NCI-H345 (cell line): ENCODE results near the gene WNT10A.
A peak's percentile ranks its signal among the peaks of the same experiment; 100 is the strongest.

Experiments used
- DNase-seq: peaks from one replicate; lab custom pipeline; 2025; lab: John Stamatoyannopoulos, UW

Gene WNT10A

DNA sequence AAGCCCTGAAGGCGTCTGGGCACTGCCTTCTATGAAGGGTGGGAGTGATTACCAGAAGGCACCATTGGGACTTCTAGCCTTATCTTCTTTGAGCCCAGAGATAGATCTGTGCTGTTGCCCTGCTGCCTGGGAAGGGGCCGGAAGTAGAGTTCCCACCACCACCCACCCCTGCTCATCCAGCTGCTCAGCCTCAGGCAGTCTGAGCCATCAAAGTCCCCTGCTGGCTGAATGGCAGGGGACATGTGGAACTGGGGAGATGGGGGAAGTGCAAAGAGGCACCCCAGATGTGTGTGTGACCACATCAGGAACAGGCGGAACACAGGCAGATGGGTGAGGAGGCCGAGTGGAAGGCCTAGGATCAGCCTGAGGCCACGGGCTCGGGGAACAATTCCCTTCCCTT lies 3.3 kb upstream of the WNT10A start:
- no peak for DNase-seq

DNA sequence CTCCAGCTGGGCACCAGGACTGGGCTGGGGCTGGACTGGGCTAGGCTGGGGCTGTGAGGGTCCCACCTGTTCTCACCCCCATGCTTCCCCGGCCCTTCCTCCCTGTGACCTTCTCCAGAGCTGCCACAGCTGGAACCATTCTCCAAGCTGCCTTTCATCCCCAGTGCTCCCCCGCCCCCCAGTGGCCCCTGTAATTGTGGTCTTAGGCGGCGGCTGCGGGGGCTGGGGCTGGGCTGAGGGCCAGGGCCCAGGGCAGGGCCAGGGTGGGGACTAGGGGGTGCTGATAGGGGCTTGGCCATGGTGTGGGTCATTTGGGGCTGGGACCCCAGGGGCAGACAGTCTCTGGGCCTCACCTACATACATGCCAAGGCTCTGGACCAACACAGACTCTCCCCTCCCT lies 2.8 kb upstream of the WNT10A start:
- DNase-seq = no peak

DNA sequence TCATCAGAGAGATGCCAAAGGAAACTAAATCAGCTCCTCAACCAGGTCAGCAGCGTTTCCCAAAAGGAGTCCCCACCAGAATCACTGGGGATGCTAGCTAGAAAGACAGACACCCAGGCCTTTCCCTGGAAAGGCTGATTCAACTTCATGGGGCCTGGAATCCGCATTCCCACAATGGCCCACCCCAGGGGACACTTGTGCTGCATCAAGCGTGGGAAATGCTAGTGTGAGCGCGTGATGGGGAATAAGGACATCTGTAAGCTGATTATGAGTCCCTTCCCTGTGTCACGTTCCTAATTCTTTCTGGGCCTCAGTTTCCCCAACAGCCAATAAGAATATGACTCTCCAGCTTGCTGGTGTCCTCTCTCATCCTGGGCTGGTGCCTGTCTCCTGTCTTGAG lies 2.2 kb upstream of the WNT10A start:
- no peak for DNase-seq

DNA sequence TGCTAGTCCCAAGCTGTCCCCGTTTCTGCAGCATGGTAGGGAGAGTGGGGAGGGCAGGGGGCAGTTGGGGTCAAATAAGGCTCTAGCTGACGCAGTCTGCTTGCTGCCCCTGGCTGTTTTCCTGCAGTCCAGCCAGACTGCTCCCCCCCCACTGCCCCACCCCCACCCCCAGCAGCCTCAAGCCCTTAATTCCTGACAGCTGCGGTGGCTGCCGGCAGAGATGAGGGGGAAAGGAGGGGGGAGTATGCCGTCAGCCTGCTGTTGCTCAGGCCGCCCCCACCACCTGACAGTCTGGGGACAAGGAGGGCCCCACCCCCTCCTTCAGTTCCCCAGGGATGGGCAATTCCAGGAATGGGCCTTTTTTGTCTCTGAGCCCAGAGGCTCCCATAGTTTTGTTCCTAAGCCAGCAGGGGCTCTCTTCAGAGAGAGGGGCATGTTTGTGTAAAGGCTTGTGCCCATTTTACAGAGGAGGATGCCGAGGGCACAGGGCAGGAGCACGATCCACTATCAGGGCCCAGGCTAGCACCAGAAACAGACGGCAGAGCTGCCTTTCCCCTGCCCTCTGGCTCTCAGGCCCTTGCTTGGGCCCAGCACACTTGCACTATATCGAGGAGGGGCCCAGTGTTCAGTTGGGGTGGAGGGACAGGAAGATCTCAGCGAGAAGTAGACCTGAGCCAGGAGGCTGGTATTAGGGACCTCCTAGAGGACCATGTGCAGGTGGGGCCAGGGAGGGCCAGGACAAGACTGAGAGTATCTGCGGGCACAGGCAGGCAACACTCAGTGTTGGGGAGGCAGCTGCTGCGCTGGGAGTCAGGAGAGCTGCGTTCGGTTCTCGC lies 1.5 kb upstream of the WNT10A start:
- DNase-seq = no peak

DNA sequence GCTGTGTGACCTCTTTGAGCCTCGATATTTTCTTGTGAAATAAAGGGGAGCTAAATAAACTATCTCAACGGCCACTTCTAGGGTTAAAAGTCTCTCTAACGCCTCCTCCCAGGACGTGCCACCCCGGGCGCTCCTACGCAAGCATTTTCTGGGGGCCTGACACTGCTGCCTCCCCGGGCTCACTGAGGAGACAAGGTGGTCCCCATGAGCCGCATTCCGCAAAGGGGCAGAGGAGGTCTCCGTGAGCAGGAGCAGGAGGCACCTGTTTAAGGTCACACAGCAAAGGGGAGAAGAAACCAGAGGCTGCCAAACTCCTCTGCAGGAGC lies 913 bp upstream of the WNT10A start:
- no peak for DNase-seq

DNA sequence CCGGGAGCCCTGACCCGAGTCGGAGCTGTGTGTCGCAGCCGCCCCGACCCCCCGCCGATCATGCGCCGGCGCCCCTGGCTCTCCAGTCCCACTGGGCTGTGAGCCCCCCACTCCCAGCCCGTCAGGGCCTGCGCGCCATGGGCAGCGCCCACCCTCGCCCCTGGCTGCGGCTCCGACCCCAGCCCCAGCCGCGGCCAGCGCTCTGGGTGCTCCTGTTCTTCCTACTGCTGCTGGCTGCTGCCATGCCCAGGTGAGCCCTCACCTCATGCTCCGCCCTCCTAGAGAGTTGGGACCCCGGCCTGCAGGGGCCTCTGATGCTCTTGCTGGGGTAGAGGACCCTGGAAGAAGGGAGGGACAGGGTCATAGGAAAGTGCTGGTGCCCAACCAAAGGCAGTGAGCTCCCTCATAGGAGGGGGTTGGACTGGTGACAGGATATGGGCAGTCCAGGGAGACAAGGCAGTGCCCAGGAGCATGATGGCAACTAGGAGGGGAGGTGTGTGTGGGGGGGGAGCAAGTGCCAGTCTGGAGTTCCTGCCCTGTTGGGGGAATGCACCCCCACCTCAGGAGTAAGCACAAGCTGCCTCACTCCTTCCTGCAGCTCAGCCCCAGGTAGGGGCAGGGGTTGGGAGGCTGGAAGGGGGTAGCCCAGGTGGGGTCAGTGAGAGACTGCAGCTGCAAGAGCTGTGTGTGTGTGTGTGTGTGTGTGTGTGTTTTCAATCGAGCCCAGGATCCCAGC lies 375 bp downstream of the WNT10A start:
- DNase-seq = no peak

DNA sequence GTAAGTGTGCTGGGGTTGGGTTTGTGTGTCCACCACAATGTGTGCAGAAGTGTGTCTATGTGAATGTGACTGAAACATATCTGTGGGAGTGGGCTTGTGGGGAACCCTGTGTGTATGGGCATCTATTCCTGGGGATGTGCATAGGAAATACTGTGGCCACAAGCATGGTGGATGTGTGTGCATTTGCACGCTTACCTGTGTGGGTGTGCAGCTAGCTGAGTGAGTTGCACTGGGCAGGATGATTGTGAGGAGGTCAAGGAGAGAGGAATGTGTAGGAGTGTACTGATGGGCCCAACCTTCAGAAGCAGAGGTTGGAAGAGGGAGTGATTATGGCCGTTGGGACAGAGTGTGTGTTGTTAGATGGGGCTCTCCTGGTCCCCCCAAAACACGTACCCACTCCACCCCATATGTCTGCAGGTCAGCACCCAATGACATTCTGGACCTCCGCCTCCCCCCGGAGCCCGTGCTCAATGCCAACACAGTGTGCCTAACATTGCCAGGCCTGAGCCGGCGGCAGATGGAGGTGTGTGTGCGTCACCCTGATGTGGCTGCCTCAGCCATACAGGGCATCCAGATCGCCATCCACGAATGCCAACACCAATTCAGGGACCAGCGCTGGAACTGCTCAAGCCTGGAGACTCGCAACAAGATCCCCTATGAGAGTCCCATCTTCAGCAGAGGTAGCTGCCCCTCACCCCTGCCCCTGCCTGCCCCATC lies 1.2 kb downstream of the WNT10A start:
- DNase-seq = no peak

DNA sequence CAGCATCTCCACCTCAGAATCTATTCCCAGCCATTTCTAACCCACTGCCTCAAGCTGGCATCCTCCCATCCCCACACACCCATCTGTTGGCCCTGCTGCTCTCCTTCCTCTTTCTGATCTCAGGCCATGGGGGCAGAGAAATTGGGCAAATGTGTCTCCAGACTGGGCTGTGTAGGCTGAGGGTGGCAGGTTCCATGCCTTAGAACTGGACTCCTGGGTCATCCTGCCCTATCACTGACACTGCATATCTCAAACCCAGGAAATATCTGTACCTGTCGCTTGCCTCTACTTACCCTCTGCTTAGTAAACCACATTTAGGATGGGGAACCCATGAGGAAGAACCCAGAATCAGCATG lies 1.8 kb downstream of the WNT10A start:
- DNase-seq = no peak

DNA sequence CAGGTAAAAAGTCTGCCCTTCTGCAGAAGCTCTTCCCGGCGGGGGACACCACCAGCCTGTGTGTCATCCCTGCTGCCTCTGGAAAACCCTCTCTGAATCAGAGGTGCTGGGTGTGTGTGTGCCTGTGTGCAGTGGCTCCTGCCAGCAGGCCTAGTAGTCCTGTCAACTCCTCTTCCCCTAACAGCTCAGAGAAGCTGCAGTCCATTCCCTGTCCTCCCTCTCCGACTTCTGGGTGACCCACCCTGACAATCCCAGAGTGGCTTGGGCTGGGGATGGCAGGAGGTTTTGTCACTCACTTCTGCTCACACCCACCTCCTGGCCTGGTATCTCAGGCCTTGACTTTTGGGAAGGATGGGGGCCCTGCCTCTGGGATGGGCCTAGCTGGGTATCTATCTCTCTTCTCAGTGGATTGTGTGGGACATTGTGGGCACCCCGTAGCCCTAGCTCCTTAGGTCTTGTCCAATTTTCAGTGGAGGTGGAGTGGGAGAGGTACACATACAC lies 2.3 kb downstream of the WNT10A start:
- no peak for DNase-seq

DNA sequence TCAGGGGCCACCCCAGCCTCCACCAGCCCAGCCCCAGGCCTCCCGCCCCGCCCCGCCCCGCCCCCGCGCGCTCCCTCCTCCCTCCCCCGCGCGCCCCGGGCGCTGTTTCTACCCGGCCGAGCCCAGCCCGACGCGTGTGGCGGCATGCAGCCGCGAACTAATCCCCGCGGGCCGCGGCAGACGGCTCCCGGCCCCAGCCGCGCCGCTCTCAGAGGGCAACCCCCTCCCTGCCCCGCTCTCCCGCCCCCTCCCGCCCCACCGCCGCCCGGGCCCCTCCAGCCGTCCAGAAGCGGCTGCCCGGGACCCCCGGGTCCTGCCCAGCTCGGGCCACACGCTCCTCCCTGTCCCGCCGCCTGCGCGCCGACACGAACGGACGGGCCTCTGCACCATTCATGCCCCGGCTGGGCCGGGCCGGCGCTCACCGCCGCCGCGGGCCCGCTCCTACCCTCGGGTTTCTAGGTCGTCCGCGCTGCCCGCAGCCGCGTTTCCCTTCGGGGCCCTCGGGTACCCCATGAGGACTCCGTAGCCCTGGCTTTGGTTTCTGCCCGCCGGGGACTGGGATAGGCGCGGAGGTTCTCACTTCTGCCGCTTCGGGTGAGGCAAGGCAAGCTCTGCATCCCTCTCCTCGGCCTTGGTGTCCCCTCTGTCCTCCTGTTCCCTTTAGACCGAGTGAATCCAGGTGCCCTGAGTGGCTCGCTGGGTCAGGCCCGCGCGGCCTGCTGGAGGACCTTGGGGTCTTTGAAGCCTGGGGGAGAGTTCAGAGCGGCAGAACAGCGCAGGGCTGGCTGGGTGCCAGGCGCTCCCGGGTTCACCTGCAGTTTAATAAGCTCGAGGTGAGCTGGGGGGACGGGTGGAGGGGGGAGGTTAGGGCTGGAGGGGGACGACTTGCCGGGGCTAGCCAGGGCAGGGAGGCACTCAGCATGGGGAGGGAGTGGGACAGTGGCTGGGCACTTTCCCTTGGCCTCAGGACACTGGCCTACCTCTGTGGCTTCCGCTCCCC lies 3.1 kb downstream of the WNT10A start:
- no peak for DNase-seq

DNA sequence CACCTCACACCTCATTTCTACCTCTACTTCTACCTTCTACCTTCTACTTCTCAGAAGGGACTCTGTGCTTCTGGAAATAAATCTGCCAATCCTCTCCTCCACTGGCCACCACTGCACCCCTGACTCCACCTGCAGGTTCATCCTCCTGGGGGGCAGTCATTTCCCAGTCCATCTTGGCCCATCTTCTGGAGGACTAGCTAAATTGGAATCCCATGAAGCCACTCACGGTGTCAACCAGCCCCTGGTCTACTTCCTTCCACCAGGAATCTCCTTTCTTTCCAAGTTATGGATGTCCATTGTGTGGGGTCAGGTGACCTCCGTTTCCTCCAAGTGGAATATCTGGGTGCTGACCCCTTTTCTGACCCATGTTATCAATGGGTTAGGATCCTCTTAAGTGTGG lies 3.9 kb downstream of the WNT10A start:
- DNase-seq = no peak

DNA sequence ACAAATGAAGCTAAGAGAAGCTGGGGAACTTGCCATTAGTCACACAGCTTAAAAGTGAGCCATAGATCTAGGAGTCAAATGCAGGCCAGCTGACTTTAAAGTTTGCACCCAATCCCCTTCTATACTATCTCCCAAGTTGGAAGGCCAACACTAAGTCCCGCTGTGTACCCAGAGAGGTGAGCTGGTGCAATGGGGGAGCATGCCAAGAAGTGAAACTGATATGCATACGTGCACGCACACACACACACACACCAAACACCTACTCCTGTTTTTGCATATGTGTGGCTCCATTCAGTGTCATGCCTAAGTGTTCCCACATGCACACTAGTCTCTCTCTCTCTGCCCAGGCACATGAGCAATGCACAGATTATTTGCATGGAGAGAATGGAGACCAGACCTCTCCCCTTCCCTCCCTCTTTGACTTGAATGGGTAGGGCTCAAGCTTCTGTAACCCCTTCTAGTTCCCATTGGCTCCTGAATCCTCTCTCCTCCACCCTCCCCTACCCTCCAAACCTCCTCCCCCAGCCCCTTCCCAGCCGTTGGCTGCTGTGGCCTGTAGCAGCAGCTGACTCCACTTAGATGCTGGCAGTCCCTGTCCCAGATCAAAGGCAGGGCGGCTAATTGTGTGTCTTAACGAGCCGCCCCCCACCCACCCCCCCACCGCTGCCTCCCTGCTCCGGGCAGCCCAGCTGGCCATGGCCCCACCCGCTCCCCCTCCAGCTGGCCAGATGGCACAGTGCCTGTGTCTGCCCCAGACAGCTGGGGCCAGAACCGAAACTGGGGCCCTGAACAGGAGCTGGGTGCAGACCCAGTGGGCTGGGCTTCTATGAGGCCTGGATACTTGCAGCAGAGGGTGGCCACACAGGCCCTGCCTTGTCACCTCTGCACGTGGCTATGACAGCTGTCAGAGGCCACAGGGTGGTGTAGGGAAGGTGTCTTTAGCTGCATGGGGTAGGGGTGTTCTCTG lies 5.6 kb downstream of the WNT10A start:
- DNase-seq = no peak

DNA sequence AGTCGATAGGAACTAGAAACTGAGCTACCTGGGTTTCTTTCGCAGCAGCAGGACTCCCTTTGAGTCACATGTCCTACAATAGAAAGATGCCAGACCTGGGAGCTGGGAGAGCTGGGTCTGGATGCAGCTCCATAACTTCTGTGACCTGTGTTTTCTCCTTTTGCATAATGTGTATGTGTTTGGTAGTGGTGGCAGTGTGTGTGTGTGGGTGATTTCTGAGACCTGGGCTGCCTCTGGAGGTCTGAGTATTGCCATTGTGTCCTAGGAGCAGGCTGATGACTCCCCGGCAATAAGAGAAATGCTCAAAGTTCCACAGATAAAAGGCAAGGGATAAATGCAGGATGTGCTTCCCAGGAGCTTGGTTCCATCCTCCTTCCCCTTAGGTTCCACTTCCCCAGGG lies 6.4 kb downstream of the WNT10A start:
- DNase-seq = no peak

DNA sequence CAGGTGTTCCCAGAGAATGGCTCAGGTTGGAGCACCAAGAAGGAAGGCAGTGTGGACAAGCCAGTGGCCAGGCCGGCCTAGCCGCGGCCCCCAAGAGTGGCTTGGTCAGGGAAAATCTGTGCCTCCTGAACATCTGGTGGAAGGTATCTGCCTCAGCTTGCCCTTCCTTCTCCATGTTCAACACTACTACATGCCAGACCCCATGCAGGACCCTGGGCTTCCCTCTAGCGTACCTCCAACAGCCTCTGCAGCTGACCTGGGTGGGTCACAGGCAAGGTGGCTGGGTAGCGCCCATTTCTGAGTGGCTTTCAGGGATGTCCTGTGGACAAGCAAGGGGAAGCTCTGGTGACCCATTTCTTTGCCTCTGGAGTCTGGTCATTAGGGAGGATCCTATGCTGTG lies 7.7 kb downstream of the WNT10A start:
- no peak for DNase-seq

DNA sequence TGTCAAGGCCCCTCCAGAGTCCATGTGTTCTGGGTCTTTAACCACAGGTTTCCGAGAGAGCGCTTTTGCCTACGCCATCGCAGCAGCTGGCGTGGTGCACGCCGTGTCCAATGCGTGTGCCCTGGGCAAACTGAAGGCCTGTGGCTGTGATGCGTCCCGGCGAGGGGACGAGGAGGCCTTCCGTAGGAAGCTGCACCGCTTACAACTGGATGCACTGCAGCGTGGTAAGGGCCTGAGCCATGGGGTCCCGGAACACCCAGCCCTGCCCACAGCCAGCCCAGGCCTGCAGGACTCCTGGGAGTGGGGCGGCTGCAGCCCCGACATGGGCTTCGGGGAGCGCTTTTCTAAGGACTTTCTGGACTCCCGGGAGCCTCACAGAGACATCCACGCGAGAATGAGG lies 9.3 kb downstream of the WNT10A start:
- DNase-seq = no peak

DNA sequence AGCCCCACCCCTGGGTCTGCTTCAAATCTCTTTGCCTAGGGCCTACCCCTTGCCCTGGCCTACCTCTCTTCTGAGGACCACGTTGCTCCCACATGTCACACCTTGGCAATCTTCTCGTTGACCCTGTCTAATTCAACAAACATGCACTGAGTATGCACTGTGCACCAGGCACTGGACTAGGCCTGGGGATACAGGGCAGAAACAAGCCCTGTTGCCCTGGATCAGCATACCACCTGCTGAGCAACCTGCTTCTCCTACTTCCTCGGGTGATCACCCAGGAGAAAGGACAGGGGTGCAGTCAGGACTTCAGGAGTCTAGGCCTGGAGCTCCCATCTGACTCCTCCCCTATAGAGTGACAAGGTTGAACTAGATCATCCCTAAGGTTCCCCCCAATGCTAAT lies 9.7 kb downstream of the WNT10A start:
- no peak for DNase-seq

DNA sequence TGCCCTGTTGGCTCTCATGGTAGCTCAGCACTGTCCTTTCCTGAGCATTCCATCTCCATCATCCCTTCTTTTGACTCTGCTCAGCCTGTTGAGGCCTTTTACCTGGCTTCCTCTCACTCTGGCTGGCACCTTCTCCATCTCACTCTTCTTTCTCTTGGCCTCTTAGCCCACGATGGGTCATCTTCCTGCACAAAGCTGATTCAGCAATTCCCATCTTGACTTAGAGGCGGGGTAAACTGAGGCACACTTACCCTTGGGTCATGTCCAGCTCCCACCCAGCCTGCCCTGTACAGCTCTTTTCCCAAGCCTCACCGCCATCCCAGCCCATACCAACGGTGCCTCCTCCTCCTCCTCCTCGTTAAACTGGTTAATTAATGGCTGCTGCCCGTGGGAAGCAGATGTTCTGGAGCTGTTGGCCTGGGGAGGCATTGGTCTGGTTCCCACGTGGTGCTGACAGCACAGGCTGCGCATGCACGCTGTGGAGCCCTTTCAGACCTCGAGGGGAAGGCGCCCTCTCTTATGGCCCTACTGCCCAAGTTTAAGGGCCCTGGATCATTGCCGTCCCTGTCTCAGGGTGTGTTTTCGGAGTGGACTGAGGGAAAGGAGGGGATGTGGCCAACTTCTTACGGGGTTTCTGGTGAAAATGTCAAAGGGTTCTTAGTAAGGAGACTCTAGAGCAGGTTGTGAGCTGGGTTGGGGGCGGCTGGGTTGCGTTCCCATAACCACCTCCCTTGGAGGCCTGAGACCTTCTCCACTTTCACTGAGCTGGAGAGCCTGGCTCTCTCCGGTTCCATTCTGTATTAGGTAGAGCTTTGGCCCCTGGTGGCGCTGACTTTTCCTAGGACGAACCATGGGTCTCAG lies 10.9 kb downstream of the WNT10A start:
- DNase-seq = no peak

DNA sequence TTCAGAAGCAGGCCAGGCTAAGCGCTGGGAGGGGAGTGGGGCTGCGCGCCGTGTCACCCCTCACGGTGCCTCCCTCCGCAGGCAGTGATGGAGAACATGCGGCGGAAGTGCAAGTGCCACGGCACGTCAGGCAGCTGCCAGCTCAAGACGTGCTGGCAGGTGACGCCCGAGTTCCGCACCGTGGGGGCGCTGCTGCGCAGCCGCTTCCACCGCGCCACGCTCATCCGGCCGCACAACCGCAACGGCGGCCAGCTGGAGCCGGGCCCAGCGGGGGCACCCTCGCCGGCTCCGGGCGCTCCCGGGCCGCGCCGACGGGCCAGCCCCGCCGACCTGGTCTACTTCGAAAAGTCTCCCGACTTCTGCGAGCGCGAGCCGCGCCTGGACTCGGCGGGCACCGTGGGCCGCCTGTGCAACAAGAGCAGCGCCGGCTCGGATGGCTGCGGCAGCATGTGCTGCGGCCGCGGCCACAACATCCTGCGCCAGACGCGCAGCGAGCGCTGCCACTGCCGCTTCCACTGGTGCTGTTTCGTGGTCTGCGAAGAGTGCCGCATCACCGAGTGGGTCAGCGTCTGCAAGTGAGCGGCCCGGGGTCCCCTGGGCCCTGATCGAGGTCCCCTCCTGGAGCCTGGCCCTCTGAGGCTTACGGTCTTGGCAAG lies 12.2 kb downstream of the WNT10A start:
- DNase-seq = peak; percentile 73
